ENCODE measurements around the gene FOSL1. TPM values are rescaled to one million over a fixed set of nuclear protein-coding genes. Genes with fewer than 3 reads are reported as not detected.

The FOSL1 gene
- polyA plus RNA-seq, 1 donor, result 0.15 TPM

- Histone ChIP-seq H3K27me3 (ENCODE audit: control insufficient read depth, insufficient read depth, low read length) (no peaks in the 10 kb centered on the region), H3K9me3 (ENCODE audit: control insufficient read depth, low read depth, low read length) (peaks cover 5% of the 10 kb centered on the region), H3K36me3 (ENCODE audit: control insufficient read depth, insufficient read depth, low read length) (peaks cover 24% of the 10 kb centered on the region), H3K27ac (ENCODE audit: low read length) (no peak overlapping the region), H3K4me3 (ENCODE audit: low read length) (peak overlapping the region; percentile 78), H3K4me1 (ENCODE audit: control insufficient read depth, insufficient read depth, low read length) (peaks cover 20% of the 10 kb centered on the region)
- no CpG with 5 or more reads among the region's 15 CpGs for WGBS (ENCODE audit: insufficient coverage, low lambda C conversion rate)
- DNase-seq, result no peak
Observed at GRCh38 chr11:65920372-65920802, 20.2 kb upstream of the FOSL1 start.

- WGBS (ENCODE audit: insufficient coverage, low lambda C conversion rate), result no CpG with 5 or more reads among the region's 60 CpGs
- peak in 1 of 2 donors; percentile 62 for DNase-seq
- Histone ChIP-seq H3K9me3 (ENCODE audit: control insufficient read depth, low read depth, low read length) (peaks cover 5% of the 10 kb centered on the region), H3K4me3 (ENCODE audit: low read length) (peak overlapping the region; percentile 78), H3K4me1 (ENCODE audit: control insufficient read depth, insufficient read depth, low read length) (peaks cover 20% of the 10 kb centered on the region), H3K27ac (ENCODE audit: low read length) (peak overlapping the region; percentile 42), H3K36me3 (ENCODE audit: control insufficient read depth, insufficient read depth, low read length) (peaks cover 24% of the 10 kb centered on the region), H3K27me3 (ENCODE audit: control insufficient read depth, insufficient read depth, low read length) (no peaks in the 10 kb centered on the region)
Observed at GRCh38 chr11:65919573-65920371, 19.6 kb upstream of the FOSL1 start.

- WGBS (ENCODE audit: insufficient coverage, low lambda C conversion rate), result no CpG with 5 or more reads among the region's 59 CpGs
- Histone ChIP-seq H3K27ac (ENCODE audit: low read length) (peak within 1 kb of the TSS; percentile 42), H3K4me1 (ENCODE audit: control insufficient read depth, insufficient read depth, low read length) (peaks cover 20% of the 10 kb centered on the region), H3K36me3 (ENCODE audit: control insufficient read depth, insufficient read depth, low read length) (peaks cover 24% of the 10 kb centered on the region), H3K27me3 (ENCODE audit: control insufficient read depth, insufficient read depth, low read length) (no peaks in the 10 kb centered on the region), H3K9me3 (ENCODE audit: control insufficient read depth, low read depth, low read length) (peaks cover 5% of the 10 kb centered on the region), H3K4me3 (ENCODE audit: low read length) (peak within 1 kb of the TSS; percentile 97)
- peak; percentile 97 to 99 for DNase-seq
Observed at GRCh38 chr11:65919141-65919572, 19.0 kb upstream of the FOSL1 start, which contains the start of gene DRAP1. Gene DRAP1, plus strand, starts transcription at chr11:65919426. Its CDS starts 76 bp downstream, at chr11:65919502.

- no CpG with 5 or more reads among the region's 77 CpGs for WGBS (ENCODE audit: insufficient coverage, low lambda C conversion rate)
- H3K4me3 ChIP-seq (ENCODE audit: low read length), result peak within 1 kb of the TSS; percentile 97
- peaks cover 5% of the 10 kb centered on the region for H3K9me3 ChIP-seq (ENCODE audit: control insufficient read depth, low read depth, low read length)
- no peaks in the 10 kb centered on the region for H3K27me3 ChIP-seq (ENCODE audit: control insufficient read depth, insufficient read depth, low read length)
- peak within 1 kb of the TSS; percentile 42 for H3K27ac ChIP-seq (ENCODE audit: low read length)
- DNase-seq, result no peak
- H3K4me1 ChIP-seq (ENCODE audit: control insufficient read depth, insufficient read depth, low read length), result peaks cover 20% of the 10 kb centered on the region
- H3K36me3 ChIP-seq (ENCODE audit: control insufficient read depth, insufficient read depth, low read length), result peaks cover 24% of the 10 kb centered on the region
Observed at GRCh38 chr11:65918211-65919140, 18.3 kb upstream of the FOSL1 start, which contains the start of gene C11orf68. Gene C11orf68, minus strand, starts transcription at chr11:65919062. Its CDS starts 31 bp downstream, at chr11:65919031.

- Histone ChIP-seq H3K36me3 (ENCODE audit: control insufficient read depth, insufficient read depth, low read length) (peaks cover 20% of the 10 kb centered on the region), H3K4me3 (ENCODE audit: low read length) (peak overlapping the region; percentile 97), H3K9me3 (ENCODE audit: control insufficient read depth, low read depth, low read length) (peaks cover 5% of the 10 kb centered on the region), H3K27me3 (ENCODE audit: control insufficient read depth, insufficient read depth, low read length) (no peaks in the 10 kb centered on the region), H3K27ac (ENCODE audit: low read length) (no peak overlapping the region), H3K4me1 (ENCODE audit: control insufficient read depth, insufficient read depth, low read length) (peaks cover 20% of the 10 kb centered on the region)
- no CpG with 5 or more reads among the region's 35 CpGs for WGBS (ENCODE audit: insufficient coverage, low lambda C conversion rate)
- DNase-seq, result no peak
Observed at GRCh38 chr11:65917434-65918210, 17.4 kb upstream of the FOSL1 start.

GRCh38 chr11:65917077-65917433 is 16.9 kb upstream of the FOSL1 start:
- peaks cover 20% of the 10 kb centered on the region for H3K4me1 ChIP-seq (ENCODE audit: control insufficient read depth, insufficient read depth, low read length)
- H3K27me3 ChIP-seq (ENCODE audit: control insufficient read depth, insufficient read depth, low read length), result no peaks in the 10 kb centered on the region
- peaks cover 5% of the 10 kb centered on the region for H3K9me3 ChIP-seq (ENCODE audit: control insufficient read depth, low read depth, low read length)
- no peak for DNase-seq
- no peak overlapping the region for H3K27ac ChIP-seq (ENCODE audit: low read length)
- H3K4me3 ChIP-seq (ENCODE audit: low read length), result no peak overlapping the region
- peaks cover 15% of the 10 kb centered on the region for H3K36me3 ChIP-seq (ENCODE audit: control insufficient read depth, insufficient read depth, low read length)
- no CpG with 5 or more reads among the region's 3 CpGs for WGBS (ENCODE audit: insufficient coverage, low lambda C conversion rate)

GRCh38 chr11:65916391-65916790 is 16.2 kb upstream of the FOSL1 start:
- peaks cover 5% of the 10 kb centered on the region for H3K9me3 ChIP-seq (ENCODE audit: control insufficient read depth, low read depth, low read length)
- no CpG with 5 or more reads among the region's 7 CpGs for WGBS (ENCODE audit: insufficient coverage, low lambda C conversion rate)
- H3K4me1 ChIP-seq (ENCODE audit: control insufficient read depth, insufficient read depth, low read length), result peaks cover 24% of the 10 kb centered on the region
- no peak overlapping the region for H3K27ac ChIP-seq (ENCODE audit: low read length)
- peaks cover 5% of the 10 kb centered on the region for H3K27me3 ChIP-seq (ENCODE audit: control insufficient read depth, insufficient read depth, low read length)
- peaks cover 11% of the 10 kb centered on the region for H3K36me3 ChIP-seq (ENCODE audit: control insufficient read depth, insufficient read depth, low read length)
- no peak overlapping the region for H3K4me3 ChIP-seq (ENCODE audit: low read length)
- DNase-seq, result no peak

GRCh38 chr11:65915821-65916251 is 15.6 kb upstream of the FOSL1 start:
- no peak overlapping the region for H3K27ac ChIP-seq (ENCODE audit: low read length)
- no peak overlapping the region for H3K4me3 ChIP-seq (ENCODE audit: low read length)
- no peak for DNase-seq
- WGBS (ENCODE audit: insufficient coverage, low lambda C conversion rate), result no CpG with 5 or more reads among the region's 13 CpGs
- H3K4me1 ChIP-seq (ENCODE audit: control insufficient read depth, insufficient read depth, low read length), result peaks cover 22% of the 10 kb centered on the region
- peaks cover 6% of the 10 kb centered on the region for H3K27me3 ChIP-seq (ENCODE audit: control insufficient read depth, insufficient read depth, low read length)
- H3K36me3 ChIP-seq (ENCODE audit: control insufficient read depth, insufficient read depth, low read length), result peaks cover 10% of the 10 kb centered on the region
- peaks cover 5% of the 10 kb centered on the region for H3K9me3 ChIP-seq (ENCODE audit: control insufficient read depth, low read depth, low read length)

GRCh38 chr11:65915101-65915820 is 15.1 kb upstream of the FOSL1 start:
- DNase-seq, result no peak
- H3K27me3 ChIP-seq (ENCODE audit: control insufficient read depth, insufficient read depth, low read length), result peaks cover 9% of the 10 kb centered on the region
- no CpG with 5 or more reads among the region's 10 CpGs for WGBS (ENCODE audit: insufficient coverage, low lambda C conversion rate)
- H3K4me1 ChIP-seq (ENCODE audit: control insufficient read depth, insufficient read depth, low read length), result peaks cover 17% of the 10 kb centered on the region
- no peak overlapping the region for H3K4me3 ChIP-seq (ENCODE audit: low read length)
- peaks cover 5% of the 10 kb centered on the region for H3K9me3 ChIP-seq (ENCODE audit: control insufficient read depth, low read depth, low read length)
- peaks cover 9% of the 10 kb centered on the region for H3K36me3 ChIP-seq (ENCODE audit: control insufficient read depth, insufficient read depth, low read length)
- H3K27ac ChIP-seq (ENCODE audit: low read length), result no peak overlapping the region

Data from large intestine (tissue), 3 donors.